Epithelial cell of esophagus (primary cell): ENCODE data around the gene KIAA0930.

Experiments used
- DNase-seq: peaks from one replicate; pipeline ENCODE4 v3.0.0; 2010; ENCODE audit warnings: low read depth
- H3K4me3 ChIP-seq: 2 replicates; pipeline ENCODE4 v1.5.1; 2011; ENCODE audit warnings: mild to moderate bottlenecking, low read length, control low read depth
- CTCF ChIP-seq: IDR thresholded peaks from 2 replicates; pipeline ENCODE4 v1.5.1; 2011; ENCODE audit warnings: low read depth, mild to moderate bottlenecking, low read length, control low read depth, inconsistent platforms; ENCODE audit not compliant: insufficient read depth; ENCODE audit errors: missing control alignments

KIAA0930 gene

GRCh38 chr22:45240810-45241631 is at the start of gene KIAA0930:
TSS of gene KIAA0930 (minus strand) at chr22:45240894. CDS start at chr22:45240703, 191 bp downstream.
- no peak for TF ChIP-seq CTCF

GRCh38 chr22:45286854-45287551 is 46.3 kb upstream of the KIAA0930 start:
- H3K4me3 ChIP-seq: no peak overlapping the region
- no peak for TF ChIP-seq CTCF
- no peak for DNase-seq

More at GRCh38 chr22:45240810-45241631, at the start of gene KIAA0930:
- peak; percentile 68 for DNase-seq
- H3K4me3 ChIP-seq: peak within 1 kb of the TSS; percentile 79

GRCh38 chr22:45285263-45286058 is 44.8 kb upstream of the KIAA0930 start:
- no peak overlapping the region for H3K4me3 ChIP-seq
- no peak for TF ChIP-seq CTCF
- DNase-seq: no peak

- peak within 1 kb of the TSS; percentile 10 for H3K4me3 ChIP-seq
- no peak for TF ChIP-seq CTCF
- peak; percentile 58 for DNase-seq
Measured at GRCh38 chr22:45284705-45285262, 44.1 kb upstream of the KIAA0930 start, which contains the start of gene UPK3A. TSS of gene UPK3A (plus strand) at chr22:45284949. CDS start at chr22:45285014, 65 bp downstream.

- TF ChIP-seq CTCF: no peak
- no peak overlapping the region for H3K4me3 ChIP-seq
- no peak for DNase-seq
Measured at GRCh38 chr22:45281010-45281409, 40.3 kb upstream of the KIAA0930 start.

- no peak overlapping the region for H3K4me3 ChIP-seq
- TF ChIP-seq CTCF: no peak
- DNase-seq: no peak
Measured at GRCh38 chr22:45280587-45280980, 39.9 kb upstream of the KIAA0930 start.
